Activated naive CD4-positive, alpha-beta T cell treated with anti-CD3 and anti-CD28 coated beads, Interleukin-2, amount 50 U/mL, for 24 hours (primary cell): ENCODE data around the gene FAM170B.

Experiments
- H3K27ac Mint-ChIP-seq: one replicate; pipeline ENCODE4 v1.8.0; 2021; ENCODE audit warnings: mild to moderate bottlenecking, mixed read lengths
- H3K27me3 Mint-ChIP-seq: one replicate; pipeline ENCODE4 v1.8.0; 2021; ENCODE audit warnings: mixed read lengths
- H3K36me3 Mint-ChIP-seq: one replicate; pipeline ENCODE4 v1.8.0; 2021; ENCODE audit warnings: mixed read lengths
- H3K4me1 Mint-ChIP-seq: one replicate; pipeline ENCODE4 v1.8.0; 2021; ENCODE audit warnings: mixed read lengths
- H3K4me3 Mint-ChIP-seq: one replicate; pipeline ENCODE4 v1.8.0; 2021; ENCODE audit warnings: mild to moderate bottlenecking, mixed read lengths
- H3K9me3 Mint-ChIP-seq: one replicate; pipeline ENCODE4 v1.8.0; 2021; ENCODE audit warnings: mixed read lengths

The FAM170B gene

DNA sequence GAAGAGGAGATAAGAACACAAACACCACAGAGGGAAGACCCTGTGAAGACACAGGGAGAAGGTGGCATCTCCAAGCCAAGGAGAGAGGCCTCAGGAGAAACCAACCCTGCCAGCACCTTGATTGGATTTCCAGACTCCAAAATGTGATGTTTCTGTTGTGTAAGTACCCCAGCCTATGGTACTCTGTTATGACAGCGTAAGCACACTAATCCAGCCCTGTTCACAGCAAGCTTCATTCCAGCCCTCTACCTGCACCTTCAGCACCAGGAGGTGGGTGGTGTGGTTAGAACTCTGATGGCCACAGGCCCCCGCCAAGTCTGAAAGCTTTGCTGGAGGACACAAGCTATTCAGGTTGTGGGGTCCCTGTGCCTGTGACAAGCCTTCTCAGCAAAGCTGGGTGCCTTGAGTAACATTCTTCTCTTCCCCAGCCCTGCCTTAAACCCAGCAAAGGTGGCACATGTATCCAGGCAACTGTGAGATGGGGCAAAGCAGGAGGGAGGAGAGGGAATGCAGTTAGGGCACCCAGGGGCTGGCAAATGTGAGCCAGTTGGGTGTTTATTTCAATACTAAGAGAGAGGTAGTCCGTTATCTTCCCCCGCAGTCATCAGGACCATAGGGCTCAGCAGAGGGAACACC lies 23.0 kb downstream of the FAM170B start:
- Mint-ChIP-seq H3K27me3 (peaks cover 21% of the 10 kb centered on the region), H3K9me3 (no peaks in the 10 kb centered on the region), H3K4me1 (peaks cover 7% of the 10 kb centered on the region), H3K36me3 (no peaks in the 10 kb centered on the region), H3K4me3 (no peak overlapping the region), H3K27ac (no peak overlapping the region)

DNA sequence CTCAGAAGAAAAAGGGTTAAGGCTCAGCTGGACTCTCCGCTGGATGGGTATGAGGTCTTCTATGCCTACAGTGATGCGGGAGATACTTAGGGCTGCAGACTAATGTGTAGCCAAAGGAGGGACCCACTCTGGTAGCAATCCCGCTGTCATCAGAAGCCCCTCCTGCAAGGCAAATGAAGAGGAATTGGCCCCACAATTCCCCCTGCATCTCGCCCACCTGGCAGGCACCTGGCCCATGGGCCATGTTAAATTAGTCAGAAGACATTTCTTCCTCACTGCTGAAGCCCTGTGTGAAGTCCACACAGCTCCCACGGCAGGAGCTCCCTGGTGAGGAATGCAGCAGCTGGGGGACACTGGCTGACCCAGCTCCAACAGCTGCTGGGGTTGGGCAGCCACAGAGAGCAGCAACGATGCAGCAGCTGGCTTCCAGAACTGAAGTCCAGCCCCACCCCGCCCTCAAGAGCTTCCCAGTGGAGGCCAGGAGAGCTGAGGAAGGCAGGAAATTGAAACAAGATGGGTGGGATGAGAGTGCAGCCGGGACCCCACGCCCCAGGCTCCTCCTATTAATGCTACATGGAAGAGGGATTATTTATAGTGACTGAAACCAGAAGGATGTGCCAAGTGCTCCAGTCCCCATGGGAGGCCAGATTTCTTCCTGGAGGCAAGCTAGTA lies 24.0 kb downstream of the FAM170B start:
- Mint-ChIP-seq H3K36me3 (no peaks in the 10 kb centered on the region), H3K27ac (no peak overlapping the region), H3K4me1 (peaks cover 6% of the 10 kb centered on the region), H3K27me3 (peaks cover 20% of the 10 kb centered on the region), H3K4me3 (no peak overlapping the region), H3K9me3 (no peaks in the 10 kb centered on the region)

DNA sequence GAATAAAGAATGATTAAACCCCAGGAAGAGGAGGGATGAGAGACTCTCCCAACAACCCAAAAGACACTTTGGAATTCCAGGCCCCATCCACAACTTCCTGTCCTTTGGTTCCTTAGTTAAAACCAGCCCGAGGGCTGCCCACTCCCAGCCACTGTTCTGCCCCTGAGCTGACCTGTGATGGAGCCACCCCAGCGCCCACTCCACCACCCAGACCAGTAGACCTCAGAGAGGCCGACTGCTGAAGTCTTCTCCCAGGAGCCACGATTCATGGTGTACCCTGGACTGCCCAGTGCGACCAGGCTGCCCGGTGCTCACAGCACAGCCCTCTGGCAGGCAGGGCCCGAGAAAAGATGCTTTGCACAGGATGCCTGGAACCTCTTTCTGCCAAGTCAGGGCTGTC lies 25.2 kb downstream of the FAM170B start:
- Mint-ChIP-seq H3K9me3 (no peaks in the 10 kb centered on the region), H3K4me3 (no peak overlapping the region), H3K36me3 (no peaks in the 10 kb centered on the region), H3K27me3 (peaks cover 12% of the 10 kb centered on the region), H3K4me1 (no peaks in the 10 kb centered on the region), H3K27ac (no peak overlapping the region)

DNA sequence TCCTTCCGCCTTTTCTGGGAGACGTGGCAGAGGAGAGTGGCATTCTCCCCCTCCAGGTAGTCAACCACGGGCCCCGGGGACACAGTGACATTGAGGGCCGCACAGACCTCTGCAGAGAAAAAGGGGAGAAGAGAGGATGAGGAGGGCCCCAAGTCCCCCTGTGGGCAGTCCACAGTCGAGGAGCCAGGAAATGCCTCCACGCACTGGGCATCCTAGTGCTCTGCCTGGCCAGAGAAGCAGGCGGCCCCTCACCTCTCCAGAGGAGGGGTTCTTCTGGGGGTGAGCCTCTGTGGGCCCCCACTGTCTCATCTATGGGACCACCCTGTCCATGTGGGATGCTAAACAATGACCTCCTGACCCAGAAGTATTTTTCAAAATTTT lies 25.9 kb downstream of the FAM170B start:
- peaks cover 7% of the 10 kb centered on the region for H3K27me3 Mint-ChIP-seq
- no peak overlapping the region for H3K4me3 Mint-ChIP-seq
- no peaks in the 10 kb centered on the region for H3K9me3 Mint-ChIP-seq
- no peak overlapping the region for H3K27ac Mint-ChIP-seq
- H3K36me3 Mint-ChIP-seq = no peaks in the 10 kb centered on the region
- no peaks in the 10 kb centered on the region for H3K4me1 Mint-ChIP-seq

DNA sequence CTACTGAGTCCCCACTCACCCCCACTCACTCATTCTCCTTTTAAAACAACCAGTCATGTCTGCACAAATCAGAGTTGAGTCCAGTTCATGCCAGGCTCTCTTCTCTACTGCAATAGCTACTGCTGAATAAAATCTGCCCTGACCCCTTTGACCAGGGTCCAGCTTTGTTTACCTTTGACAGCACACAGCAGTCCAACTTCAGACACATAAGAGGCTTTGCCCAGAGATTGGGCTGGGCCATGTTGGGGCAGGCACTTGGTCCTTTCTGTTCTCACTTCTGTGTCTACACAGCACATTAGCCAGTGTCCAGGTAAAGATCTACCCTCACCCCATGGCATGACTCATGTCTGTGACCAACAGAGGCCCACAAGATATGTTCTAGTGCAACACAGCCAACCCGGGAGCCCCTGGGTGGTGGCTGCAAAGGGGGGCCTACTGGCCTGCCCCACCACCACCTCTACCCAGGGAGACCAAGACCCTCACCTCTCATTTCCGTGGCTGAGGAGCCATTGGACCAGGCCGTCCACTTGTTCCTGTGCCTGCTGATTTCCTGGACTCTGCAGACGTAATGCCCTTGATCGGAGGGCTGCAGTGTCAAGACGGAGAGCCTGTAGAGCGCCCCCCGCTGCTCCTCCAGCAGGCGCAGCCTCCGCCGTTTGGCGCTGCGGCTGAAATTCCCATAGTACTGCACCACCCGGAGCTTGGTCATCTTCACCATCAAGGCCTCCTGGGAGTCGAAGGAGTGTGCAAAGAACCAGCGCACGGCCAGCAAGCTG lies 26.5 kb downstream of the FAM170B start:
- Mint-ChIP-seq H3K27ac (no peak overlapping the region), H3K4me3 (no peak overlapping the region), H3K27me3 (peaks cover 7% of the 10 kb centered on the region), H3K9me3 (no peaks in the 10 kb centered on the region), H3K36me3 (no peaks in the 10 kb centered on the region), H3K4me1 (no peaks in the 10 kb centered on the region)

DNA sequence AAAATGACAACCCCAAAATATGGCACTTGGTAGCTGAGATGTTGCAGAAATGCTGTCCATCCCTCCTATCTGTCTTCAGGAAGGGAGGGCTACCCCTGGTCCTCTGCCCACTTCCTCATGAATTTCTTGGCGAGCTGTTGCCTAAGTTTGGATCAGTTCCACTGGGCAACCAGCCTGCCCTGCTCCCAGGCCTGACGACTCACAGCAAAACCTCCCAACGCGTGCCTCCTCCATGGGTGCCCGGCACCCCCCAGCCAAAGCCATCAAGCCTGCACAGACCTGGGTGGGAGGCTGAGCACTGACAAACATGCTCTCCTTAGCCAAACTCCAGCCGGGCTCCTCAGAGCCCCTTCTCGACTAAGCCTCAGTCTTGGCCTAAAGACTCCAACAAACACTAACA lies 27.4 kb downstream of the FAM170B start:
- no peak overlapping the region for H3K27ac Mint-ChIP-seq
- H3K4me1 Mint-ChIP-seq = no peaks in the 10 kb centered on the region
- H3K27me3 Mint-ChIP-seq = peaks cover 5% of the 10 kb centered on the region
- no peaks in the 10 kb centered on the region for H3K9me3 Mint-ChIP-seq
- no peak overlapping the region for H3K4me3 Mint-ChIP-seq
- no peaks in the 10 kb centered on the region for H3K36me3 Mint-ChIP-seq

DNA sequence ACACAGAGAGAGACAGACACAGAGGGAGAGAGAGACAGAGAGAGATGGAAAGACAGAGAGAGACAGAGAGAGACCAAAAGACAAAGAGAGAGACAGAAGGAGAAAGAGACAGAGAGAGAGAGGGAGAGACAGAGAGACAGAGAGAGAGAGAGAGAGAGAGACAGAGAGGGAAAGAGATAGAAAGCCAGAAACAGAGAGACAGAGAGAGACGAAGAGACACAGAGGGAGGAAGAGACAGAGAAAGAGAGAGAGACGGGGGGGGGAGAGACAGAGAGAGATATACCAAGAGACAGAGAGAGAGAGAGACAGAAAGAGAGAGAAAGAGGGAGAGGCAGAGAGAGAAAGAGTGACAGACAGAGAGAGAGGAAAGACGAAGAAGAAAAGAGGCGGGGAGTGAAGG lies 28.7 kb downstream of the FAM170B start:
- H3K27ac Mint-ChIP-seq = no peak overlapping the region
- peaks cover 5% of the 10 kb centered on the region for H3K27me3 Mint-ChIP-seq
- H3K4me1 Mint-ChIP-seq = no peaks in the 10 kb centered on the region
- H3K4me3 Mint-ChIP-seq = no peak overlapping the region
- no peaks in the 10 kb centered on the region for H3K9me3 Mint-ChIP-seq
- H3K36me3 Mint-ChIP-seq = no peaks in the 10 kb centered on the region

DNA sequence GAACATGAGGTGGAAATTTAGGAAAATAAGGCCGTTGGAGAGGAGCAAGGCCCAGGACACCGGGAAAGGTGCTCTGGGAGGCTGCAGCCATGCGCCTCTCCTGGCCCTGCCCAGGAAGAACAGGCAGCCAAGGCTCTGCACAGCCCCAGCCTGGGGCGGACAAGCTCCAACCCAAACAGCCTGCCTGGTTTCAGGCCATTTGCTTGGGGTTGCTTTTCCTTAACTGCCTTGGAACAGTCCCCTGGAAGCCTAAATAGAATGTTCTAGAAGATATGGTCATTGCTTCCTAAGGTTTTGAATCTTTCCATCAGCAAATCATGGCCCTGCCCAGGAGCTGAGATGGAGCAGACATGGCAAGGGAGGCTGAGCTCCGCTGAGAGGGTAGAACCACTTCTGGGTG lies 29.5 kb downstream of the FAM170B start:
- H3K27me3 Mint-ChIP-seq = peaks cover 5% of the 10 kb centered on the region
- H3K9me3 Mint-ChIP-seq = no peaks in the 10 kb centered on the region
- H3K36me3 Mint-ChIP-seq = no peaks in the 10 kb centered on the region
- H3K4me3 Mint-ChIP-seq = no peak overlapping the region
- no peak overlapping the region for H3K27ac Mint-ChIP-seq
- no peaks in the 10 kb centered on the region for H3K4me1 Mint-ChIP-seq

DNA sequence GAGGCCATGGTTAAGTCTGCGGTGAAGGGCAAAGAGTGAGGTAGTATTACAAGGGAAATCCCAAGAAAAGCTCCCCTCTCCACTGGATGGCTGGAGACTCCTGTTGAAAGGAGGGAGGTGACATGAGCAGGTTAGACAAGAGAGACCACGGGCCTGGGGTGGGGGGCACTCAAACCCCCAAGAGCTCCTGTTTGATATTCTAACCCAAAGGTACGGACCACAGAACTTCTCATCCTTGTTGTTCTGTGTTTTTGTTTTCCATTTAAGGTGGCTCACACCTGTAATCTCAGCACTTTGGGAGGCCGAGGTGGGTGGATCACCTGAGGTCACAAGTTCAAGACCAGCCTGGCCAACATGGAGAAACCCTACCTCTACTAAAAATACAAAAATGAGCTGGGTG lies 30.1 kb downstream of the FAM170B start:
- H3K27ac Mint-ChIP-seq = no peak overlapping the region
- no peaks in the 10 kb centered on the region for H3K4me1 Mint-ChIP-seq
- H3K36me3 Mint-ChIP-seq = no peaks in the 10 kb centered on the region
- H3K27me3 Mint-ChIP-seq = peaks cover 3% of the 10 kb centered on the region
- H3K4me3 Mint-ChIP-seq = no peak overlapping the region
- no peaks in the 10 kb centered on the region for H3K9me3 Mint-ChIP-seq

DNA sequence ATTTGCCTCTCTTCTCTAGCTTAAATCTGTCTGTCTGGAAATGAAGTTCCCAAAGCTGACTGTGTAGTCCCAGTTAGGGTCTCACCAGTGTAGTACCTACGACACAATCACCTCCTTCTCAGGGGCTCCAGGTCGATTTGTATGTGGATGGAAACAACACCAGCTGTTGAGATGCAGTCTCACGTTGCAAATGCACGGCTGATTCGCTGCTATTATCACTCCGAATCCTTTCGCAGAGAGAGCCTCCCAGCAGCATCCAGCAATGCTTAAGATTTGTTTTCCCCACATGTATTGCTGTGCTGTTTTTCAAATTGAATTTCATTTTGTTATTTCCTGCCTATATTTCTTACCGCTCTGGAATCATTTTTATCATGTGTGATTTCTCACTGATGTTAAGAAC lies 34.8 kb downstream of the FAM170B start:
- Mint-ChIP-seq H3K4me1 (no peaks in the 10 kb centered on the region), H3K9me3 (no peaks in the 10 kb centered on the region), H3K4me3 (no peak overlapping the region), H3K27ac (no peak overlapping the region), H3K27me3 (peaks cover 5% of the 10 kb centered on the region), H3K36me3 (no peaks in the 10 kb centered on the region)

DNA sequence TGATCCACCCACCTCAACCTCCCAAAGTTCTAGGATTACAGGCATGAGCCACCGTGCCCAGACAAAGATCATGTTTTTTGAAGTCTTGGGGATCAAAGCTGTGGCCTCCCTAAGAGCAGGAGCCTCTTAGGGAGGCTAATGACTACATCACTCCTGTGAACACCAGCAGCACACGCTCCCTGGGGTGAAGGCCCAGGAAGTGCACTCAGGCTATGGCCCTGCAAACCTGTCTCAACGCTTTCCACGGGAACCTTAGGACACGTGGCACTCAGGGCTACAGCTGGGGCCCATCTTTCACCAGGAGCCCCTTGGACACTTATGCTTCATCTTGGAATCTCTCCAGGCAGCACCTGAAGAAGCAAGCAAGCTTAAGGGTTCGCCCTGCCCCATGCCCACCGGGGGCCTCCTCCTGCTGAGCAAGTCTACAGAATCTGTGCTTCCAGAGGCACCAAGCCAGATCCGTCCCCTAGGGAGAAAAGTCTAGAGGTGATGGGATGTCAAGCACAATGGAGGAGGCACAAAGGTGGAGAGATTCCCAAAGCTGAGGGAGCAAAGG lies 36.9 kb downstream of the FAM170B start:
- Mint-ChIP-seq H3K27me3 (peaks cover 5% of the 10 kb centered on the region), H3K27ac (no peak overlapping the region), H3K4me3 (no peak overlapping the region), H3K4me1 (no peaks in the 10 kb centered on the region), H3K36me3 (no peaks in the 10 kb centered on the region), H3K9me3 (no peaks in the 10 kb centered on the region)

DNA sequence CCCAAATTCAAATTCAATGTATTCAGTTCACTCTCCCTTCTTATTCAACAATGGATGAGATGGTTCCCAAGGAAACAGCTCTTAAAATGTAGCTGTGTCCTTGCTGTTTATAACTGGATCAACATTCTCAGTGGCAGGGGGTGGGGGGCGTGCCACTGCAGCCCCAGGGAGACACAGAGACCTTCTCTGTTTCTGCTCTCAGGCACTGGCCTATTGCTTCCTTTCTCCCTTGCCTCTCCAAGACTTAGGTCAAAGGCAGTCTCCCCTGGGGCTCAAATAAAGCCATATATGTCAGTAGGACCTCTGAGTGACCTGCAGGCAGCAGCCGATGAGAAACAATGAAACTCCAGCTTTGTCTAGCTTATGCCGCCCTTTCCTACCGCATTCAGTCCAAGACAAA lies 39.2 kb downstream of the FAM170B start:
- no peak overlapping the region for H3K27ac Mint-ChIP-seq
- H3K27me3 Mint-ChIP-seq = peaks cover 4% of the 10 kb centered on the region
- no peaks in the 10 kb centered on the region for H3K9me3 Mint-ChIP-seq
- no peak overlapping the region for H3K4me3 Mint-ChIP-seq
- no peaks in the 10 kb centered on the region for H3K4me1 Mint-ChIP-seq
- H3K36me3 Mint-ChIP-seq = no peaks in the 10 kb centered on the region

DNA sequence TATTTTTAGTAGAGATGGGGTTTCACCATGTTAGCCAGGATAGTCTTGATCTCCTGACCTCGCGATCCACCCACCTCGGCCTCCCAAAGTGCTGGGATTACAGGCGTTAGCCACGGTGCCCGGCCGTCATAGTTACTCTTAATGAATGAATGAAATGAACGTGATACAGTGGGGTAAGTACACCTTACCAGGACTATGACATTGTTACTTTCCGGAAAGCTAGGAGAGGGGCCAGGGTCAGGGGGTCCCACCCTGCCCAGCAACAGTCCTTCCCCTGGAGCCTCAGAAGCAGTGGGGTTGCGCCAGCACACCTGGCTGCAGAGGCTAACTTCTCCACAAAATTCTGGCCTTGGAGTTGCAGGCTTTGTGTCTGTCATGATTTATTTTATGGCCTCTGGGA lies 39.9 kb downstream of the FAM170B start:
- H3K36me3 Mint-ChIP-seq = no peaks in the 10 kb centered on the region
- peaks cover 2% of the 10 kb centered on the region for H3K27me3 Mint-ChIP-seq
- no peaks in the 10 kb centered on the region for H3K4me1 Mint-ChIP-seq
- H3K4me3 Mint-ChIP-seq = no peak overlapping the region
- H3K9me3 Mint-ChIP-seq = no peaks in the 10 kb centered on the region
- no peak overlapping the region for H3K27ac Mint-ChIP-seq

DNA sequence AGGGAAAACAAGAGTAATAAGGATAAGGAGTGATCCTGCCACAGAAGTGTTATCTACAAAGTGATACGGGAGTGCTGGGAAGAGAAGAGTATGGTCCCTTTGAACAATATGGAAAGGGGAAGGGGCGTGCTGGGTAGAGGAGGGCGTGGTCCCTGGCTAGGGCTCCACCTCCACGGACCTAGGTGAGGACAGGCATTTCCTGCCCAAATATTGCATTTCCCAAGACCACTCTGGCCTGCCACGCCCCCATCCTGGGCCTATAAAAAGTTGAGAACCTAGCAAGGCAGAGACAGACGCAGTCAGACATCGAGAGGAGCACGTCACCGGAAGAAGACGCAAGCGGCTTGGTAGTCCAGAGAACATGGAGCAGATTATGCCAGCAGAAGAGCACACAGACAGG lies 41.3 kb downstream of the FAM170B start:
- H3K4me1 Mint-ChIP-seq = no peaks in the 10 kb centered on the region
- no peaks in the 10 kb centered on the region for H3K36me3 Mint-ChIP-seq
- H3K27ac Mint-ChIP-seq = no peak overlapping the region
- H3K4me3 Mint-ChIP-seq = no peak overlapping the region
- peaks cover under 1% of the 10 kb centered on the region for H3K9me3 Mint-ChIP-seq
- no peaks in the 10 kb centered on the region for H3K27me3 Mint-ChIP-seq

DNA sequence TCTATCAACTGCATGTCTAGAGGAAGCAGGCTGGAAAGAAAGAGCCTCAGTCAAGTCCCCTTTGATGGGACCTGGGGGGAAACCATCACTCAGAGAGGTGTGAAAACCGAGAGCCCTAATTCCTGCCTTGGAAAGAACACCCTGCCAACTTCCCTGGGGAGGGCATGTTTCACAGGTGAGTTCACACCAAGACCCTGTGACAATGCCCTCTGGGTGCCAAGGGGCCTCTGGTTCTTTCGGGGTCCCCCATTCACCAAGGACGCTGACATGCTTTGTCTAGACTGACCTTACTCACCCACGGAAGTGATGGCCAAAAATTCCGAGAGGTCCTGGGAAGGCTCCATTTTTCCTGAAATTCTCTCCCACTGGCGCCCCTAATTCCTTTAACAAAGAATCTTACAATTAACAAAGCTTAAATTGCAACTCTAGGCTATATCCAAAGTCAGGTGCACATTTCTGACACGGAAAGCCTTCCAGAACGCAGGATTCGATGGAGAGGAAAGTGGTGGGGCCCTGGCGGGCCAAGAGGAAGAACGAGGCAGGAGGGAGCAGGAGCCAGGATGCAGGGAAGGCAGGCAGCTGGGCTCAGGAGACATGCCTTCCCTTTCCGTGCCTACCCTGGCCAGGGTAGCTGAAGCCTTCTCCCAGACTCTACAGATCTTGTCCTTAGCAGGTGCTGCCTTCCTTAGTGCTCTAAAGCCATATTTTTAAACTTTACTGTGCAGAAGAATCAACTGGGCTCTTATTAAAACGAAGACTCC lies 42.2 kb downstream of the FAM170B start:
- Mint-ChIP-seq H3K27me3 (no peaks in the 10 kb centered on the region), H3K4me1 (no peaks in the 10 kb centered on the region), H3K27ac (no peak overlapping the region), H3K36me3 (no peaks in the 10 kb centered on the region), H3K4me3 (no peak overlapping the region), H3K9me3 (peaks cover 6% of the 10 kb centered on the region)
